Measurements from ENCODE around the gene ZEB2. TPM values are rescaled to one million over a fixed set of nuclear protein-coding genes. Genes with fewer than 3 reads are reported as not detected.
A peak's percentile ranks its signal among the peaks of the same experiment; 100 is the strongest.

The ZEB2 gene
- total and polyA plus RNA-seq, 4 donors: 7.6 to 39.6 (median 22.2) TPM

- no peak for DNase-seq (ENCODE audit: low spot score)
- Histone ChIP-seq H3K27ac (ENCODE audit: low read depth in 1 of 2, low read length in 2 of 2) (no peak overlapping the region), H3K9me3 (ENCODE audit: control insufficient read depth in 4 of 4, low read length in 3 of 4) (no peaks in the 10 kb centered on the region), H3K36me3 (ENCODE audit: control insufficient read depth in 4 of 4, insufficient read depth in 3 of 4, low read depth in 1 of 4, low read length in 3 of 4) (no peaks in the 10 kb centered on the region), H3K4me3 (ENCODE audit: low read depth in 1 of 3, low read length in 3 of 3) (no peak overlapping the region), H3K9ac (ENCODE audit: low read depth in 1 of 2, low read length in 2 of 2) (no peak overlapping the region), H3K27me3 (ENCODE audit: control insufficient read depth in 4 of 4, insufficient read depth in 4 of 4, low read length in 3 of 4) (no peaks in the 10 kb centered on the region), H3K4me1 (ENCODE audit: control insufficient read depth in 4 of 4, insufficient read depth in 4 of 4, low read length in 3 of 4) (peaks cover 0 to 4% (median 2%) of the 10 kb centered on the region in 4 donors)
- TF ChIP-seq NR2F2 (IDR thresholded peaks at IDR 0.05): peak; percentile 92
- TF ChIP-seq RXRA (IDR thresholded peaks at IDR 0.05): no peak
- TF ChIP-seq RAD21 (IDR thresholded peaks at IDR 0.05): peak; percentile 3 to 22
- WGBS: 67% methylated on average over 7 of the region's 7 CpGs
Measured at GRCh38 chr2:144350151-144350802, 169.6 kb downstream of the ZEB2 start.

- Histone ChIP-seq H3K27ac (ENCODE audit: low read depth in 1 of 2, low read length in 2 of 2) (peak overlapping the region in 1 of 2 donors; percentile 28), H3K9ac (ENCODE audit: low read depth in 1 of 2, low read length in 2 of 2) (no peak overlapping the region), H3K9me3 (ENCODE audit: control insufficient read depth in 4 of 4, low read length in 3 of 4) (no peaks in the 10 kb centered on the region), H3K27me3 (ENCODE audit: control insufficient read depth in 4 of 4, insufficient read depth in 4 of 4, low read length in 3 of 4) (no peaks in the 10 kb centered on the region), H3K36me3 (ENCODE audit: control insufficient read depth in 4 of 4, insufficient read depth in 3 of 4, low read depth in 1 of 4, low read length in 3 of 4) (no peaks in the 10 kb centered on the region), H3K4me1 (ENCODE audit: control insufficient read depth in 4 of 4, insufficient read depth in 4 of 4, low read length in 3 of 4) (peaks cover 0 to 4% (median 2%) of the 10 kb centered on the region in 4 donors), H3K4me3 (ENCODE audit: low read depth in 1 of 3, low read length in 3 of 3) (no peak overlapping the region)
- TF ChIP-seq HNF4G (IDR thresholded peaks at IDR 0.05): no peak
- no peak for TF ChIP-seq ATF3 (IDR thresholded peaks at IDR 0.05)
- TF ChIP-seq SP1 (IDR thresholded peaks at IDR 0.05): no peak
- no peak for TF ChIP-seq FOXA2 (IDR thresholded peaks at IDR 0.05)
- no peak for TF ChIP-seq NR2F2 (IDR thresholded peaks at IDR 0.05)
- TF ChIP-seq FOXA1 (IDR thresholded peaks at IDR 0.05): no peak
- TF ChIP-seq, protein P1, sequence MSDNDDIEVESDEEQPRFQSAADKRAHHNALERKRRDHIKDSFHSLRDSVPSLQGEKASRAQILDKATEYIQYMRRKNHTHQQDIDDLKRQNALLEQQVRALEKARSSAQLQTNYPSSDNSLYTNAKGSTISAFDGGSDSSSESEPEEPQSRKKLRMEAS (IDR thresholded peaks at IDR 0.05): no peak
- TF ChIP-seq ZBTB33 (IDR thresholded peaks at IDR 0.05): no peak
- TF ChIP-seq HNF4A (conservative IDR thresholded peaks at IDR 0.05): no peak
- DNase-seq (ENCODE audit: low spot score): no peak
- 80% methylated on average over 3 of the region's 3 CpGs for WGBS
Measured at GRCh38 chr2:144349674-144350073, 170.2 kb downstream of the ZEB2 start.

GRCh38 chr2:144348846-144349245 is 171.1 kb downstream of the ZEB2 start:
- Histone ChIP-seq H3K9me3 (ENCODE audit: control insufficient read depth in 4 of 4, low read length in 3 of 4) (no peaks in the 10 kb centered on the region), H3K36me3 (ENCODE audit: control insufficient read depth in 4 of 4, insufficient read depth in 3 of 4, low read depth in 1 of 4, low read length in 3 of 4) (no peaks in the 10 kb centered on the region), H3K27ac (ENCODE audit: low read depth in 1 of 2, low read length in 2 of 2) (no peak overlapping the region), H3K4me3 (ENCODE audit: low read depth in 1 of 3, low read length in 3 of 3) (no peak overlapping the region), H3K27me3 (ENCODE audit: control insufficient read depth in 4 of 4, insufficient read depth in 4 of 4, low read length in 3 of 4) (no peaks in the 10 kb centered on the region), H3K9ac (ENCODE audit: low read depth in 1 of 2, low read length in 2 of 2) (no peak overlapping the region), H3K4me1 (ENCODE audit: control insufficient read depth in 4 of 4, insufficient read depth in 4 of 4, low read length in 3 of 4) (peaks cover 0 to 4% (median 2%) of the 10 kb centered on the region in 4 donors)
- TF ChIP-seq YY1 (IDR thresholded peaks at IDR 0.05): no peak
- TF ChIP-seq RXRA (IDR thresholded peaks at IDR 0.05): no peak
- TF ChIP-seq ZBTB33 (IDR thresholded peaks at IDR 0.05): no peak
- TF ChIP-seq, protein P1 (IDR thresholded peaks at IDR 0.05): no peak
- TF ChIP-seq EGR1 (IDR thresholded peaks at IDR 0.05; ENCODE audit: low read depth in 2 of 2): no peak
- no peak for TF ChIP-seq HNF4G (IDR thresholded peaks at IDR 0.05)
- no peak for TF ChIP-seq HNF4A (conservative IDR thresholded peaks at IDR 0.05)
- TF ChIP-seq CTCF (IDR thresholded peaks at IDR 0.05; ENCODE audit: low read depth, low read length, missing input control): no peak
- no peak for TF ChIP-seq GABPA (IDR thresholded peaks at IDR 0.05 in 1 of 2, conservative IDR thresholded peaks at IDR 0.05 in 1 of 2)
- TF ChIP-seq SP1 (IDR thresholded peaks at IDR 0.05): no peak
- no peak for TF ChIP-seq NR2F2 (IDR thresholded peaks at IDR 0.05)
- no peak for TF ChIP-seq TAF1 (conservative IDR thresholded peaks at IDR 0.05)
- TF ChIP-seq FOXA1 (IDR thresholded peaks at IDR 0.05): no peak
- no peak for TF ChIP-seq FOXA2 (IDR thresholded peaks at IDR 0.05)
- 80% methylated on average over 2 of the region's 2 CpGs for WGBS
- no peak for DNase-seq (ENCODE audit: low spot score)
